Forelimb muscle (tissue), 1 donor: ENCODE measurements around the gene FUZ. TPM values are rescaled to one million over a fixed set of nuclear protein-coding genes. Genes with fewer than 3 reads are reported as not detected.

Source experiments
- DNase-seq: peaks from one replicate; pipeline ENCODE4 v3.0.0-alpha.2; 2013; ENCODE audit warnings: low read depth
- polyA plus RNA-seq: library from polyadenylated mRNA; unstranded; fragments of 120-200 nt; gene quantifications from one replicate; pipeline ENCODE4 v1.2.1, GENCODE V29; 2013; ENCODE audit not compliant: insufficient read length

FUZ gene
- polyA plus RNA-seq, 1 donor: 17.0 TPM

DNA sequence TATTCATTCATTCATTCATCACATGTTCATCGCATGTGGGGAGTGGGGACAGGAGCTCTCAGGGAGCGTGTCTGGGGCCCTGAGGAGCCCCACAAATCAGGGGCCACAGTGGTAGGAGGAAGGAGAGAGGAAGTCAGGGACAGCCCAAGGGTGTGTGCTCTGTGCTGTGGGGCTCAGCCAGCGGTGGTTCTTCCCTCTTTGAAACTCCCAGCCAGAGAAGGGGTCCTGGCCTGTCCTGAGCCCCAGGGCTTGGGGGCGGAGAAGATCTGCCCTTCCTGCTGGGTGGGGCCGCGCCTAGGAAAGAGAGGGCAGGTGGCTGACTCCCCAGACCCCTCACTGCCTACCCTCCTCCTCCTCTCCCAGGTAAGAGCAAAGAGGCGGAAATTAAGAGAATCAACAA lies 31.7 kb downstream of the FUZ start:
- no peak for DNase-seq

DNA sequence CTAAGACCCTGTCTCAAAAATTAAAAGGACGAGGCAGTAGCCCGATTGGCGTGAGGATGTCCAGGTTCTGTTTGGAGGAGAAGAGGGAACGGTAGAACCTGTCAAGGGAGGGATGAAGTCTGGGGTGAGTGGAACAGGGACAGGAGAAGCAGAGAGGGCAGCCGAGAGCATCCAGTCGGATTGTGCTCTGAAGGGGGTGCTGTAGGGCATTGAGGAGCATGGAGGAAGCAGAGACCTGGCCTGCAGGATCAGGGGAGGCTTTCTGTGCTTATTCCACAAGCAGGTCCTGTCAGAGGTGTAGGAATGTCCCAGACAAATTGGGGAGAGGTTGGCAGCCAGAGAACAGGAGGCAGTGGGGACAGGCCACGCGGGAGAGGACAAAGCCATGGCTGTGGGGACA lies 32.2 kb downstream of the FUZ start:
- no peak for DNase-seq

DNA sequence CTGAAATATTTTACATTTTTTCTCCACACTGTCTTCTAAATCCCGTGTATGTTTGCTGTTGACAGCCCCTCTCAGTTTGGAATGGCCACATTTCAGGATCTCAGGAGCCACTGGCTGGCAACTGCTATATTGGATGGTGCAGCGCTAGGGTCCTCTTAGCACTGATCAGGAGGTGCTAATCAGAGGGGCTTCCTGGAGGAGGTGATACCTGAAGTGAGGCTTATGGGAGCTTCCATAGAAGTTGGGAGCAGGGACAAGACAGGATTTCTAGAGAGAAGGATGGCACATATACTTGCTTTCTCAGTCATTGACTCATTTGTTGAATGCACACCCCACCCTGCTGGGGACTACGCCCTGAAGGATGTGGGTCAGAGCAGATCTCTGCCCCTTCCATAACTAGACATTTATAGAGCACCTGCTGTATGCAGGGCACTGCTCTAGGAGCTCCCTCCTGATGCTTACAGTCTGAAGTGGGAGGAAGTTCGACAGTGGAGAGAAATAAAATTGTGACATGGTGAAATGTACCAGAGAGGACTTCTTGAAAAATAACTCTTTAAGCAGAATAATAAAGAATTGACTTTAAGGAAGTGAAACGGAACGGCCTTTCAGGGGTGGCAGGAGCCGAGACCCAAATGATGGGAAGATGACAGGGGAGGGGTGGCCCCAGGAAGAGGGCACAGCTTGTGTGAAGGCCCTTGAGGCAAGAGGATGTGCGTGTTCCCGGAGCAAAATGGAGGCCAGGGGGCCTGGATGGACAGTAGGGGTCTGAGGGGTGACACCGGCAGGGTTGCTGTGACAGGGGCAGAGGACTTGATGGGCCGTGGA lies 33.1 kb downstream of the FUZ start:
- DNase-seq: no peak

DNA sequence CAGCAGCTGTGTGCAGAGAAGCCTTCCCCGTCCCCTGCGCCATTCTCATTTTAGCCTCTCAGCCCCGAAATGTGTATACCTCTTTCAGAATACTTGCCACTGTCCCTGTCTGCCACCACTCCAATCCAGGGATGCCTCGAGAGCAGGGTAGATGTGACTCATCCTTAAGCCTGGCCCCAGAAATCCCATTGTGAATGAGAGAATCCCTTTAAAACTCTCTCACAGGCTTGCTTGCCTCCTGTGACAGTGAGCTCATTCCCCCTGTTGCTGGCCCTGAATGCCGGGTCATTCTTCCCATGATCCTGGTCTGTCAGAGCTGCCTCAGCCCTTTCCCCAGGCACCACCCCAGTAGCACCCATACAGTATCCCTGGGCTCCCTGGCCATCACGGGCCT lies 36.7 kb downstream of the FUZ start:
- DNase-seq: no peak

DNA sequence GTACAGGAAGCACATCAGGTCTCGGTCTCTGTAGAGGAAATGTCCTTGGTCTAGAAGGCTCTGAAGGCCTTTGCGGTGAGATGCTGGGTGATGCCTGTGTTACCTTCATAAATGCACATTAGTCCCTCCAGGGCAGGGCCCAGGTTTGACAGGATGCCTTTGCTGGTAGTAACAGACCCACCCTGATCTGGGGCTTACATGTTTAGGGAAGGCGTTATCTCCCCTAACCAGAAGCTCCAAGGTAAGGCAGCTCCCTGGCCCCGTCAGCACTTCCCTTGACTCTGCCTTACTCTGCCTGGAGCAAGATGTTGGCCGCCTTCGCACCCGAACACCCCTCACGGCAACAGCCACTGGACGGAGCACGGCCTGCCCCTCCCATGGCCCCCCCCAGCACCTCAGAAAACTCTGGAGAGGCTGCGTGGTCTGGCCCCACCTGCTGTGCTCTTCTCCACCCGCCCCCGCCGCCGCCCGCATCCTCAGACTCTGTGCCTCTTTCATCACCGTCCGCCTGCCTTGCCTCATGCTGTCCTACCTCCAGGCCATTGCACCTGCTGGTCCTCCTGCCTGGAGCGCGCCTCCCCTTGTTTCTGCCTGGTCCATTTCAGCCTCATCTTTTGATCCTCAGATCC lies 37.2 kb downstream of the FUZ start:
- no peak for DNase-seq

DNA sequence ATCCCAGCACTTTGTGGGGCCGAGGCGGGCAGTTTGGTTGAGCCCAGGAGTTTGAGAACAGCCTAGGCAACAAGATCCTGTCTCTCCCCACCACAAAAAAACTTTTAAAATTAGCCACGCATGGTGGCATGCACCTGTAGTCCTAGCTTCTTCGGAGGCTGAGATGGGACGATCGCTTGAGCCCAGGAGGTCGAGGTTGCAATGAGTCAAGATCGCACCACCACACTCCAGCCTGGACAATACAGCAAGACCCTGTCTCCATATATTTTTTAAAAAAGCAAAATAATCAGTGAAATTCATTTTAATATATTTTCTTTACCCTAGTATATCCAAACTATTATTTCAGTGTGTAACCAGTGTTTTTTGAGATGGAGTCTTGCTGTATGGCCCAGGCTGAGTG lies 38.1 kb downstream of the FUZ start:
- DNase-seq: no peak

DNA sequence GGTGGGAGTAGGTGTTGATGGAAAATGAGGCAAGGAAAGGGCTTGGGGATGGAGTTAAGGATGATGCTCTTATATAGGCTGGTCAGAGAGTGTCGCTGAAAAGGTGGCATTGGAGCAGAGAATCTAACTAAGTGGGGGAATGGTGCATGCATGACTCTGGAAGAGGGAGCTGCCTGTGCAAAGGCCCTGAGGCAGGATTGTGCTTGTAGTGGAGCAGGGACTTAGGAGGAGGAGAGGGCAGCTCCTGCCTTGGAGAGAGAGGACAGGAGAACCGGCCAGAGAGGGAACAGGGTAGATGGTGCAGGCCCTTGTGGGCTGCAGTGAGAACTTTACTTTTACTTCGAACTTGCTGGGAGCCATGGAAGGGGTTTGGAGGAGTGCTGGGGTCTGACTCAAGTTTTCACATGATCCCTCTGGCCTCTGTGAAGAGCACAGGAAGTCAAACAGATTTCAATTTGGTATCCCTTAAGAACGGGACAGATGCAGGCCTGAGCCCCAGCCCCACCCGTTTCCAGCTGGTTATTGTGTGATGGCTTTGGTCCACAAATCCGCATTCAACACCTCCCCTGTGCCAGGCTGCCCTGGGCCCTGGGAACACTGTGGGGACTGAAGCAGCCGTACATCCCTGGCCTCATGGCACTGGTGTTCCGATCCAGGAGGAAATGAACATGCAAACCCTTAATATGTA lies 39.3 kb downstream of the FUZ start:
- no peak for DNase-seq

DNA sequence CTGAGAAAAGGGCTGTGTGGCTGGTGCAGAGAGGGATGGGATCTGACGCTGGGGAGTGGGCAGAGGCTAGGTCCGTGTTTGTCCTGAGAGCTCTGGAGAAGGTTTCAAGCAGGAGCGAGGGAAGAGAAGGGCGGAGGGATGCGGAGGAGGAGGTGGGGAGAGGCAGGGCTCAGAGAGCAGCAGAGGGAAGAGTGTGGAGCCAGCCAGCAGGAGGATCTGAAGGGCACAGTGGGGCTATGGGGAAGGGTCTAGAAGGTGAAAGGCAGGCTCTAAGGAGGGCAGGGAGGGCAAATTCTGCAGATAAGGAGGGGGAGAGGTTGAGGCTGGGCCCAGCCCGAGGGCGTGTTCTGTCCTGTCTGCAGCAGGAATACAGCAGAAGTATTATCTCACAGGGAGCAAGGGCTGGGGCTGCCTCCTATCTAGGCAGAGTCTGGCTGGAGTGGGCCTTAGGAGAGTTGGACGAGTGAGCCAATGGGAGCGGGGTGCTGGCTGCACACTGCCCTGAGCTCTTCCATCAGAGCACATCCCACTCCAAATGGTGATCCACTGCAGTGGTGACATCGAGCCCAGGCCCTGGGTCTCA lies 40.2 kb downstream of the FUZ start:
- DNase-seq: no peak

DNA sequence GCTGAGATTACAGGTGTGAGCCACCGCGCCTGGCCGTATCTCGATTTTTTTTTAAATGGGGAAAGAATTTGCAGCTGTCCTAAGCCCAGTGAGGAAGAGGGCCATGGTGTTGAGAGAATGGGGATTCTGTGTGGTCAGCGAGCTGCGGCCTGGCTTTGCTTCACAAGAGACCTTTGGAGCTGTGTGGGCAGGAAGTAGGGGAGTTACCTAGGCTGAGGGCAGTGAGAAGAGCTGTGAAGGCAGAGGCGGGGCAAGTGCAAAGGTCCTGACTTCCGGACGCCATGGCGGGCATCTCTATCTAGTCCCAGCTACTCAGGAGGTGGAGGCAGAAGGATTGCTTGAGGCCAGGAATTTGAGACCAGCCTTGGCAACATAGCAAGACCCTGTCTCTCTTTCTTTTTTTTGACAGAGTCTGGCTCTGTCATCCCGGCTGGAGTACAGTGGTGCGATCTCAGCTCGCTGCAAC lies 41.4 kb downstream of the FUZ start:
- DNase-seq: no peak

DNA sequence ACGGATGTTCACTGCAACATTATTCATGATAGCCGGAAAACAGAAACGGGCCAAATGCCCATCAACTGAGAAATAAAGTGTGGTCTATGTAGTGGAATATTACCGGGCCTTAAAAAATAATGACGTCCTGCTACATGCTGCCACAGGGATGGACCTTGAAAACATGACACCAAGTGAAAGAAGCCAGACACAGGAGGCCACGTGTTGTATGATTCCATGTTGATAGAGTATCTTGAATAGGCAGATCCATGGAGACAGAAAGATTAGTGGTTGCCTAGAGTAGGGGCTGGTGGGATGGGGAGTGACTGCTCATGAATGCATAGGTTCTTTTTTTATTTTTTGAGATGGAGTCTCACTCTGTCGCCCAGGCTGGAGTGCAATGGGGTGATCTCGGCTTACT lies 42.6 kb downstream of the FUZ start:
- no peak for DNase-seq

DNA sequence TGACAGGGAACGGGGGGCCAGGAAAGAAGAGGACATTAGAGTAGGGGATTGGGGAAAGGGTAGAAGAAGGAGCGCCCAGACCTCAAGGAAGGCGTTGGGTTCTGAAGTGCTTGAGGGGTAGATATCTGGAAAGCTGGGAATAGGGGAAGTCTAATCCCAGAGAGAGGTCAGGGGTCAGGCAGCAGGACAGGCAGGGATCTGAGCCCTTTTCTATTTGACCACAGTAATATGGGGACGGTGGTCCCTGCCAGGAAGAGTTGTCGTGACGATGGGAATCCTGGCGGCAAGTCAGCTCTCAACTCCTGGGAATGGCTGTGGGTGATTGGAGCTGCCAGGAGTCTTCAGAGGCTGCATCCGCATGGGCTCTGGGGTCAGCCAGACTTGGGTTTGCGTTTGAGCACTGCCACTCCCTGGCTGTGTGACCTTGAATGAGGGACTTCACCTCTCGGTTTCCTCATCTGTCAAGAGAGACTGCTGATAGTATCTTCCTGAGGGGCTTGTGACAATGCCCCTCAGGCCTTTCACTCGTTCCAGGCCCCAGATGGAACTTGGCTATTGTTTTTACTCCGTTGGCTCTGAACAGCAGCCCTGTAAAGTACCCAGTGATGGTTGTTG lies 45.0 kb downstream of the FUZ start:
- DNase-seq: no peak

DNA sequence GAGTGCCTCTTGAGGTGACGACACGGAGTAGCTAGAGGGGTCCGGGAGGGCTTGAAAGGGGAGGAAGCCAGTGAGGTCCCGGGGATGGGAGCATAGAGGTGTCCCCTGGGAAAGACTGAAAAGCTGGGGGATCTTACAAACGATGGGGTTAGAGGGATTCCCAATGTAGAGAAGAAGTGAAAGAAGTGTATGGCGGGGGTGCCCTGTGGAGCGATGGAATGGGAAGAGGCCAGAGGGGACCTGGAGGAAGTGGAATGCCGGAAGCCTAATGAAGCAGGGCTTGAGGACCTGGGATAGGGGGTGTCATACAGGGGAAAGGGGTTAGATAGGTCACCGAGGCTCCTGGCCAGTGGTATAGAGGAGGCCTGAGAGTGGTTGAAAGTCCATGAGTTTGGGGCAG lies 45.7 kb downstream of the FUZ start:
- no peak for DNase-seq

DNA sequence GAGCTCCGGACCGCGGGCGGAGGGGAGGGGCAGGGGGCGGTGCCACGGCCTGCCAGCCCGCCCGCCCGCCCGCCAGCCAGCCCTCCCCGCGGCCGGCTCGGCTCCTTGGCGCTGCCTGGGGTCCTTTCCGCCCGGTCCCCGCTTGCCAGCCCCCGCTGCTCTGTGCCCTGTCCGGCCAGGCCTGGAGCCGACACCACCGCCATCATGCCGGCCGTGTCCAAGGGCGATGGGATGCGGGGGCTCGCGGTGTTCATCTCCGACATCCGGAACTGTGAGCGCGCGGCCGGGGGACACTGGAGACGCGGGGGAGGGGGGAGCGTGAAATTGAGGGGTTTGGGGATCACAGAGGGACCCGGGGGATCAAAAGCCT lies 46.2 kb downstream of the FUZ start, which contains the start of gene AP2A1:
Gene AP2A1, plus strand, starts transcription at position 72 of the 370 bp plus-strand sequence. Its CDS starts 133 bp downstream, at position 205.
- no peak for DNase-seq

DNA sequence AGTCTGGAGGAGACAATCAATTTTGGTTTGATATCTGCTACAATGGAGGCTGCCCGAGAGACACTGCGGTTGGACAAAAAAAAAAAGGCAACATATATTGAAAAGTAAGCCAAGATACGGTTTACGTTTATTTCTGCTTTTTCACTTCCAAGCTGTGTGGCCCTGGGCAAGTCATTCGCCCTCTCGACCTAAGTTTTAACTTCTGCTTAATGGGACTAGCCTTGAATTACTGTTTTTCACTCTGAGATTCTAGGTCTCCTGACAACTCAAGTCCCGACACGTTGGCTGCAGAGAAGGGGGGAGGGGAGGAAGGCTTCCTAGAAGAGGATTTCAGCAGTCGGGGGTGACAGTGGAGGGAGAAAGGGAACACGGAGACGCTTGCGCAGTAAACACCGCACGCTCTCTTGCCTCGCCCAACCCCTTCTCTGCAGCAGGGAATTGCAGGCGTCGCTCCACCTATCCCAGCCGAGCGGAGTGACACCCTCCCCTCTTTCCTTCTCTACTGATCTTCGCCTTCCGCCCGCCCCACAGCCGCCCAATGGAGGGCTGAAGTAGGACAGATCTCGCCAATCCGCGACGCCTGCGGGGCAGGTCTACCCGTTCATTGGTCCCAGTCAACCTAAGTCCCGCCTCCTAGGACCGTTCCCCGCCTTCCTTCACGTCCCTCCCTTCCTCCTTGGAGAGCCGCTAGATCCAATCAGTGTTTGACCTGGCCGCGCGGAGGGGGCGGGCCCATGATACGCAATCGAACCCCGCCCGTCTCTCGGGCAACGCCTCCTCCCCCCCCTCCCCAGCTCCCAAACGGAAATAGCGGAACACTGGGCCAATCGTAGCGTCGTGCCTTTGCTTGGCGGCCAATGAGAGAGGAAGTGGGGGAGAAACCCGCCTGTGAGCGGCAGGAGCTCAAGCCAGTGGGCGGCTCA lies 46.8 kb downstream of the FUZ start:
- peak; percentile 99 for DNase-seq

DNA sequence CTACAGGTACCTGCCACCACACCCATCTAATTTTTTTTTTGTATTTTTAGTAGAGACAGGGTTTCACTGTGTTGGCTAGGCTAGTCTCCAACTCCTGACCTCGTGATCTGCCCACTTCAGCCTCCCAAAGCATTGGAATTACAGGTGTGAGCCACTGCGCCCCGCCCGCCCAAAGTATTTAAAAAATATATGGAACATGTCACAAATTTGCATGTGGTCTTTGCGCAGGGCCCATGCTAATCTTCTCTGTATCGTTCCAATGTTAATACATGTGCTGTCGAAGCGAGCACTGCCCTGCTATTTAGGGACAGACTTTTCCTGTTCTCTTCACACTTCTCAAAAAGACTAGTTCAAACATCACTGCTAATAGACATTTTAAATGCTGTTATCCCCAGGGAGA lies 48.8 kb downstream of the FUZ start:
- no peak for DNase-seq

DNA sequence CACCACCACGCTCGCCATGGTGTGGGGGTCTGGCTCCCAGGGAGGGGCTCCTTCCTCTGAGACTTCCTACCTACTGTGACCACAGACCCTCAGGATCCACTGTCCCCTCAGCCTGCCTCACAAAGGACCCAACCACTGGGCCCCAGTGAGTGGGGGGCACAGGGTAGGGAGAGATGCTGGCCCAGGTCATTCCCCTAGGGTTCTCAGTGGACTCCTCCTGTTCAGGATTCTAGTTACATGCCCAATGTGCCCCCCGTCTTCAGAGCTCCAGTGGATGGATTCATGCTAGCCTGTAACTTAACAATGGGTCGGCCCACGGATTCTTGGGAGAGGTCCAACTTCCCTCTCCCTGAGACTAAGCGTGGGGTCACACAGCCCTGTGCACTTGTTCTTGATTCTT lies 49.9 kb downstream of the FUZ start, which contains the start of gene TSKS:
Gene TSKS, minus strand, starts transcription at position 77 of the 400 bp plus-strand sequence. Its CDS starts 59 bp downstream, at position 18.
- DNase-seq: no peak

DNA sequence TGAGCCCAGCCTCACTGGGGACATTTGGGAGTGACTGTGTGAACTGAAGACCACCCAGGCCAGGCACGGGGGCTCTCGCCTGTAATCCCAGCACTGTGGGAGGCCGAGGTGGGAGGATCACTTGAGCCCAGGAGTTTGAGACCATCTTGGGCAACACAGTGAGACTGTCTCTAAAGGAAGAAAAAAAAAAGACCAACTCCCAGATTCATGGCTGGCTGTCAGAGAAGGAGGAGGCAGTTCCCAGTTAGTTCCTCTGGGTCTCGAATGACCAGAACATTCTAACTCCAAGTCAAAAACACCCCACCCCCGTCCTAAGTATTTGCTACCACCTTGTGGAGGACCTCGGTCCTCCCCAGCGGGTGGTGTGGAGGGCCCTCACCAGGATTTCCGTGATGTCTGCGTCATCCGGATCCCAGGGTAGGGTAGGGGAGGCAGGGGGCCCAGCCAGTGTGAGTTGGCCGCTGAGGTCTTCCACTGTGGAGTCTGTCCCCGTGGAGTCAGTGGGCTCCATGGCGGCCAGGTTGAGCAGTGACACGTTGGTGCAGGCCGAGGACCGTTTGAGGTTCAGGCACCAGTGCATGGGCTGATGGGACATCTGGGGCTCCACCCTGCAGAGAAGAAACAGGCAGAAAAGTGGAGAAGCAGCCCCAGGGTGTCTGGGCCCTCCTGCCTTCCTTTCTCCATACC lies 51.3 kb downstream of the FUZ start:
- DNase-seq: peak; percentile 20

DNA sequence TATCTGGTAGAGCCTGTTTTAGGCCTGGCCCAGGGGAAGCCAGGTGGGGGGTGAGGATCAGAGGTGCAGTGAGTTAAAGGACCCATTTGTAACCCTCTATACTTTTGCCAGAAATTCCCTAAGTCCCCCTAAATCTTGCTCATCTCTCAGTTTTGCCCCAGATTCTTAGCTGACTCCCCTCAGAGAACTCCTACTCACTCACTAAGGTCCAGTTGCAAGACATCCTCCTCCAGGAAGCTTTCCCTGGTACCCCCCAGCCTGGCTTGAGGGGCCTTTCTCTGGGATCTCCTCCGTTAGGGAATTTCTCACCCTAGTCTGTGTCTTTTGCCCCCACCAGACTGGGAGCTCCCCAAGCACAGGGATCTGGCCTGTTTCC lies 51.9 kb downstream of the FUZ start:
- DNase-seq: no peak

DNA sequence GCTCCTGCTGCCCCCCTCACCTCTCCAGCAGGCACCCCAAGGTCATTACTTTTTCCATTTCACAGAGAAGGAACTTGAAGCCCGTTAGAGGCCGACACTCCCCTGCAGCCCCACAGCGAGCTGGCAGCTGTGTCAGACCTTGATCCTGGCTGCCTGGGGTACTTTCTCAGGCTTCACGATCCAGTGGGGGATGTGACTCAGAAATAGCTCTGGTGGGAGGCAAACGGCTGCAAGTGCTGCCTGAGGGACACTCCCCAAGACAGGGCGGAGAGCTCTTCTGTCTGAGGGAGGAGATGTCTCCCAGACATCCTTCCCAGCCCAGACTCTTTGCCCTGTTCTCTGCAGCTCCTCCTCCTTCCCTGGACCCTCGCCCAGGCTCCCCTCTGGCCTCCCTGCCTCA lies 54.8 kb downstream of the FUZ start:
- DNase-seq: no peak
